ENCODE measurements around the gene FBXW12.
A peak's percentile ranks its signal among the peaks of the same experiment; 100 is the strongest.

DNA sequence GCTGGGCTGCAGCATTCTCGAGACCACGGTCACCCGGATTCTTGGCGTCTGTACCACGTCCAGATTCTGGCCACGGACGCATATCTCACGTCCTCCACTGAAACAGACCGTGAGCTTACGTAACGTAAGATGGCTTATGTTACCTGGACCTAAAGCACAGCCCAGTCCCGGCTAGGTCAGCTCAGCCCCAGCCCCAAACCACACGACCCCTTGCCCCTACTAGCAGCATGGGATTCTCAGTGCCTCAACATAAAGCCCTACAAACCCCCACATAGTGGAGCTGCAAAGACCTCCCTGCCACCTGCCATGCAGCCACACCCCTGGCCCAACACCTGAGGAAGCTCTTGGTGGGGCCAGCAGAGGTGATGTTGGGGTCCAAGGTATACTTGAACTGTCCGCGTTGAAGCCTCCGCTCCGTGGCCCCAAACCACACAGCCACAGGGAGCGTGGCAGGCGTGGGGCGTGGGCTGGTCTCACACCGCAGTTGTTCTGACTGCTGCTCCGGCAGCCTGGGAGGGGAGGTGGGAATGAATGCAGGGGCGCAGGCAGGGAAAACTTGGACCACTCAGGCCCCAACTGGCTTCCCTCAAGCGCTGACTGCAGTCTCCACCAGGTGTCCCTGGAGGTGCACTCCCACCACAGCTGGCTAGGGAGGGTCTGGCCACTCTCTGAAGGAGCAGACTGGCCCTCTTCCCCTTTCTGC lies 43.4 kb downstream of the FBXW12 start:
- peak; percentile 9 for TF ChIP-seq CTCF (IDR thresholded peaks at IDR 0.05)
- TF ChIP-seq EZH2phosphoT487 (IDR thresholded peaks at IDR 0.05): no peak

Measured in neural progenitor cell (in vitro differentiated cells).